ENCODE measurements around the gene SPATA25. TPM values are rescaled to one million over a fixed set of nuclear protein-coding genes. Genes with fewer than 3 reads are reported as not detected.
"Not testable (repeated sequence)": the region's sequence is repeated elsewhere in the genome, so short reads cannot be mapped to it uniquely, and the experiment has no call there.

Gene SPATA25
- 0.85 and 1.0 TPM in 2 replicates for total RNA-seq

GRCh38 chr20:45887346-45887715 lies at the start of gene SPATA25:
Gene SPATA25 (minus strand): TSS chr20:45887622. CDS start chr20:45887590, 32 bp downstream.
- DNase-seq (ENCODE audit: low read depth), result no peak

GRCh38 chr20:45935416-45936046 lies 48.1 kb upstream of the SPATA25 start:
- DNase-seq (ENCODE audit: low read depth), result no peak

- peak; percentile 88 for DNase-seq (ENCODE audit: low read depth)
Observed at GRCh38 chr20:45934586-45935415, 47.4 kb upstream of the SPATA25 start, which contains the start of gene PCIF1. Gene PCIF1 (plus strand): TSS chr20:45934683. CDS start chr20:45939000, 4,317 bp downstream.

- no peak for DNase-seq (ENCODE audit: low read depth)
Observed at GRCh38 chr20:45934046-45934585, 46.7 kb upstream of the SPATA25 start.

GRCh38 chr20:45933266-45934045 lies 46.0 kb upstream of the SPATA25 start:
- peak; percentile 79 for DNase-seq (ENCODE audit: low read depth)

- DNase-seq (ENCODE audit: low read depth), result not testable (repeated sequence)
Observed at GRCh38 chr20:45931680-45932079, 44.3 kb upstream of the SPATA25 start.

GRCh38 chr20:45927071-45927878 lies 39.9 kb upstream of the SPATA25 start:
- DNase-seq (ENCODE audit: low read depth), result no peak

GRCh38 chr20:45926731-45927070 lies 39.3 kb upstream of the SPATA25 start:
- no peak for DNase-seq (ENCODE audit: low read depth)

GRCh38 chr20:45925821-45926506 lies 38.5 kb upstream of the SPATA25 start:
- no peak for DNase-seq (ENCODE audit: low read depth)

GRCh38 chr20:45924391-45925261 lies 37.2 kb upstream of the SPATA25 start:
- peak; percentile 41 for DNase-seq (ENCODE audit: low read depth)

GRCh38 chr20:45921337-45922189 lies 34.1 kb upstream of the SPATA25 start:
- peak; percentile 41 for DNase-seq (ENCODE audit: low read depth)

- no peak for DNase-seq (ENCODE audit: low read depth)
Observed at GRCh38 chr20:45920462-45921336, 33.3 kb upstream of the SPATA25 start.

GRCh38 chr20:45919542-45920399 lies 32.3 kb upstream of the SPATA25 start:
- peak; percentile 48 for DNase-seq (ENCODE audit: low read depth)

GRCh38 chr20:45918779-45919537 lies 31.5 kb upstream of the SPATA25 start:
- DNase-seq (ENCODE audit: low read depth), result no peak

- no peak for DNase-seq (ENCODE audit: low read depth)
Observed at GRCh38 chr20:45918182-45918737, 30.8 kb upstream of the SPATA25 start.

GRCh38 chr20:45917790-45918141 lies 30.3 kb upstream of the SPATA25 start:
- no peak for DNase-seq (ENCODE audit: low read depth)
